HG02642 (cell line): ENCODE measurements around the gene EFR3B.

Source experiments
- ATAC-seq: cut with Tn5 transposase; IDR thresholded peaks from one replicate; pipeline ENCODE4 v1.9.1; 2021; ENCODE audit warnings: mild to moderate bottlenecking; ENCODE audit not compliant: unreplicated experiment, poor library complexity

EFR3B gene

GRCh38 chr2:25173719-25174118 lies 131.8 kb downstream of the EFR3B start:
- no peak for ATAC-seq

GRCh38 chr2:25174192-25174861 lies 132.5 kb downstream of the EFR3B start:
- ATAC-seq, result no peak

- no peak for ATAC-seq
These were observed 134.3 kb downstream of the EFR3B start for GRCh38 chr2:25176138-25176537.

DNA sequence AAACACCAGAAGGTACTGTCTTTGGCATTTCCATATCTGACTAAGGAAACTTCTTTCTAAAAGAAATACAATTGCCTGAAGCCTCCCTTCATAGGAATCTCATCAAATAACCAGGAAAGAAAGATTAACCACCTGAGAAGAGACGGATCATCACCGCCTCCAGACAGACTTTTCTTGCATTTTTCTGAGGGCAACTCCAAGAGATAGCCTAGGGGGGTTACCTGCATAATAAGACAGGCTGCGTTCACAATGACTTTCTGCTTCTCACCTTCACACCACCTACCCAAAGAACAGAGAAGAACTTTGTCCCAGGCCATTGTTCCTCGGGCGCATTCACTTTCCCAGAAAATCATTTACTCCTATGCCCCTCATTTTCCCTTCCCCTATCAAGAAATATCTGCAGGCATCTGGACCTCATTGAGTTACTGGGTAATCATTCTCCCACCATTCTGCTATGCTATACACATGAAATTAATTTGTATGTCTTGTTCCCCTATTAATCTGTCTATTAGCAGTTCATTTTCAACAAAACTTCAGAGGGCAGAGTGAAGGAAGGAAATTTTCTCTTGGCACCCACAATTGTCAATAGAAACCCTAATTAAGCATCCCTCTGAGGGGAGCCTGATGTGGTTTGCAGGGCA lies 134.8 kb downstream of the EFR3B start:
- ATAC-seq, result no peak

GRCh38 chr2:25177211-25177611 lies 135.3 kb downstream of the EFR3B start:
- ATAC-seq, result no peak

DNA sequence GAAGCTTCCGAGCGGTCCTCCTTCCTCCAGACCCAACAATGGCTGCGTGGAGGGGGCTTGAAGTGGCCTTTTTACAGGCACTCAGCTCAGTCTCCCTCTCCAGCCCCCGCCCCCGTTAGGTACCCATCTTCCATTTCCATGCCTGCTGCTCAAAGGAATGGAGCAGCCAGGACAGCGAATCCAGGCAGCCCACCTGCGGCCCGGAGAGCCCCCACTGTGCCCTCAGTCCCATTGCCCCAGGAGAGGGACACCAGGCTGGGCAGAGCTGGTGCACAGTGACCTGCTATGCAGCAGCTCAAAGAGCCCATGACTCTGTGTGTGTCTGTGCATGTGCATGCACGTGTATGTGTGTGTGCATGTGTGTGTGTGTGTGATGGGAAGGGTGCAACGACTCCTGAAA lies 137.1 kb downstream of the EFR3B start:
- ATAC-seq, result no peak

- no peak for ATAC-seq
These were observed 142.4 kb downstream of the EFR3B start for GRCh38 chr2:25184254-25184653.

DNA sequence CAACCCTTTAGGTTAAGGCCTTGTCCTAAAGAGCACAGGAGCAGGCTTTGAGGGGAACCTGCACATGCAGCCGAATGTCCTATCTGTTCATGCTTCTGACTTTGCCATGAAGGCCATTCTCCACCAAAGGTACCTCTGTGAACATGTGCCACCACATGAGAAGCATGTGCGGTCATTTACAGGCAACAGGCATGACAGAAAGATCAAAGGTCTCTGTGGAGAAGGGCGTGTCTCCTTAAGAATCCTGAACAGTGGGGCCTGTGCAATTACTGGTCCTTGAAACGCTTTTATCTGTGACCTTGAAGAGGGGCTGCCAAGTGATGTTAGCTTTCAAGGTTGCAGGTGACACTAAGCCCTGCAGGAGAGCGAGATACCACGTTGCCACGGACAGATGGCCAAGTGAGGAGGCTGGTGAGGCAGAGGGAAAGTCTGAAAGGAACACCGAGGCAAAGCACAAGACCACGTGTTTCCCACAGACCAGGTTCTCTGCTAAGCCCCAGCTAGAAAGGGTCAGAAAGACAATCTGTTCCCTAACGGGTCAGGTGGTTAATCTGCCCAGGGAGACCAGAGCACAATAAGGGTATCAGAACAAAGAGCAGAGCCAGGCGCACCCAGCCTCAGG lies 146.0 kb downstream of the EFR3B start:
- ATAC-seq, result no peak

DNA sequence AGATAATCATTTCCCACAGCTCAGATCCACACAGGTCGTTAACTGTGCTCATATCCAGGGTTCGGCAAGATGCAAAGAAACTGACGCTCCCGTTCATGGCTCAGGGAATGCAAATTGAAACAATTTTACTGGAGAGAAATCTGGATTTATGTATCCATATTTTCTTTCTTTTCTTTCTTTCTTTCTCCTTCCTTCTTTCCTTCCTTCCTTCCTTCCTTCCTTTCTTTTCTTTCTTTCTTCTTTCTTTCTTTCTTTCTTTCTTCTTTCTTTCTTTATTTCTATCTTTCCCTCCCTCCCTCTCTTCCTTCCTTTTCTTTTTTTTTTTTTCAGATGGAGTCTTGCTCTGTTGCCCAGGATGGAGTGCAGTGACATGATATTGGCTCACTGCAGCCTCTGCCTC lies 146.5 kb downstream of the EFR3B start:
- no peak for ATAC-seq

- no peak for ATAC-seq
These were observed 148.7 kb downstream of the EFR3B start for GRCh38 chr2:25190536-25190935.

- ATAC-seq, result no peak
These were observed 152.8 kb downstream of the EFR3B start for GRCh38 chr2:25194576-25195122.

- ATAC-seq, result no peak
These were observed 155.7 kb downstream of the EFR3B start for GRCh38 chr2:25197336-25198208.

DNA sequence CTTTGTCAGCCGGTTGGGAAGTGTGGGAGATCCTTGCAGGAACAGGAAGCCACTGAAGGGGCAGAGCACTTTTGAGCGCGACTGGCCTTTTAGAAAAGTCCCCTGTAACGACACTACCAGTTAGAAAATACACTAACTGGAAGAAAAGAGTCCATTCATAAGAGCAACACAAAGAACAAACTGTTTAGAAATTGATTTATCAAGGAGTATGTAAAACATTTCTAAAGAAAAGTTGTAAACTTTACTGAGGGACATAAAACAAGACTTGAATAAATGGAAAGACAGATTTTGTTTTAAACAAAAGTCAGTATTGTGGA lies 156.3 kb downstream of the EFR3B start:
- no peak for ATAC-seq

- no peak for ATAC-seq
These were observed 156.7 kb downstream of the EFR3B start for GRCh38 chr2:25198576-25198975.

- no peak for ATAC-seq
These were observed 159.4 kb downstream of the EFR3B start for GRCh38 chr2:25201265-25201664.

- ATAC-seq, result no peak
These were observed 159.9 kb downstream of the EFR3B start for GRCh38 chr2:25201794-25202193.

DNA sequence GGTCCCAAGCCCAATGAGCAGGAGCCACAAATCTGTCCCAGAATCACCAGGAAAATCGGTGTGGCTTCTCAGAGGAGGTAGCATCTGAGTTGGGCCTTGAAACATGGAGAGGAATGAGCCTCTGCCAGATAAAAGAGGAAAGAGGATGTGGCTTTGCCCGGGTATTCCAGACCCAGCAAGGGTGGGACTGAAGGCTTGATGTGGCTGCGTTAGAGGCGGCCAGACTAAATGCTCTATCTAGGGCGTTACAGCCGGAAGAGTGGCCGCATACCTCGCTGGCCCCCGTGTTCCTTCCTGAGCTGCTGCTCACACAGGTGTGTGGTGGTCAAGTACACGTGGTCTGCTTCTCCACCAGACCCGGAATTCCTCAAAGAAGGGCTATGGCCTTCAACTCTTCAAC lies 160.4 kb downstream of the EFR3B start:
- no peak for ATAC-seq

GRCh38 chr2:25204190-25204838 lies 162.4 kb downstream of the EFR3B start:
- peak; percentile 62 for ATAC-seq

DNA sequence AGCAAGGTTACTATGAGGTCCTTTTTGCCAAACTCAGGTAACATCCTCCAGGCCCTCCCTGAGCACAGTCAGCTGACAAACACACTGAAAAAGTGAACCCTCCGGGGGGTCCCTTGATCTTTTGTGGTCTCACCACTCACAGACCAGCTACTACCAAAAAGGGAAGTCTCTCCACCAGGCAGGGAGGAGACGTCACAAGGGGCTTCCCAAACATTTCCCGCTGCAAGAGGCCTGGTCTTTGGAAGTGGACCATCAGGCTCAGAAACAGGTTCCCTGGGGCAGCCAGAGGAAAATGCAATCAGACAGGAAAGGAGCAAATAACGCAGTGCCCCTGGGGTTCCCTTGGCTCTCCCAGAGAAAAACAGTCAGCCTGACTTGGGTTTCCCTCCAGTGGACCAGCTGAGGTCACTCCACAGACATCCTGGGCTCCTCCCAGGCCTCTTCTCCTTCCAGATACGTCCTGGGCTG lies 165.2 kb downstream of the EFR3B start:
- ATAC-seq, result no peak
